CD4-positive, alpha-beta T cell treated with Interleukin-10 for 1 hour (primary cell): ENCODE results near the gene EFCAB6.

Source experiments
- DNase-seq: peaks from one replicate; pipeline ENCODE4 v3.0.0-alpha.2; 2020

Gene EFCAB6

DNA sequence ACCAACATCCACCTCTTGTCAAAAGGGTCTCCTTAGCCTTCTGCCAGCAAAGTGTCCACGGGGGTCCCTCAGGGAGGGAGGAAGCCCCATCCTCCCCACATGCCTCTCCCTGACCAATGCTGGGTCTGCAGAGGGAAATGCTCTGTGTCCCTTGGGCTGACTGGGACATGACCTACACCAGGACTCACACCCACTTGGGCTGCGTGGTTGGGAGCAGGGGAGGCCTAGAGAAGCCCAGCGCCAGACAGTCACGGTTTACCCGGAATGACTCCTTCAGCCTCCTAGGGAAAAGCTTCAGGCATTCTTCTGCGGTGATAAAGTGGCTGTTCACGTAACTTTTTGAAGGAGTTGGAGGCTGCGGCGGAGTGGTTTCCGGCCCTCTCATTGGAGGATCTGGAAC lies 180.3 kb downstream of the EFCAB6 start:
- no peak for DNase-seq

DNA sequence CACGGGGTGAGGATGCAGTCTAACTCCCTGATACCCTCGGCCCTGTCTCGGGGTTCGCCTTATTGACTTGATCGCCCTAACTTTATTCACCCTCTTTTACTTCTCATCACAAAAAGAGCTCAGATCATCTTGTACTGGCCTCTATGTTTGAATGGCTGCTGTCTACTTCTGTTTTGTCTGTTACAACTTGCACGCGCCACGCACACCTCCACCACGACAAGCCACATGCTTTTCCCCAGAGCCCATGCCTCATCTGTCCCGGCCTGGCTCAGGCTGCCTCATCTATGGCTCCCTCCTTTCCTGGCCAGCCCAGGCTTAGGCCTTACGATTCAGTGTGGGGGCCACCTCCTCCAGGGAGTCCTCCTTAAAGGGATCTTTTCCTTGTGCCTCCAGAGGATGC lies 180.9 kb downstream of the EFCAB6 start:
- no peak for DNase-seq

- no peak for DNase-seq
Measured at GRCh38 chr22:43630451-43630850, 181.7 kb downstream of the EFCAB6 start.

- no peak for DNase-seq
Measured at GRCh38 chr22:43628250-43628649, 183.9 kb downstream of the EFCAB6 start.

- DNase-seq: no peak
Measured at GRCh38 chr22:43627485-43628213, 184.5 kb downstream of the EFCAB6 start.

- DNase-seq: no peak
Measured at GRCh38 chr22:43625242-43625641, 186.9 kb downstream of the EFCAB6 start.

- DNase-seq: no peak
Measured at GRCh38 chr22:43624144-43624998, 187.7 kb downstream of the EFCAB6 start.

GRCh38 chr22:43622886-43623285 lies 189.2 kb downstream of the EFCAB6 start:
- no peak for DNase-seq

DNA sequence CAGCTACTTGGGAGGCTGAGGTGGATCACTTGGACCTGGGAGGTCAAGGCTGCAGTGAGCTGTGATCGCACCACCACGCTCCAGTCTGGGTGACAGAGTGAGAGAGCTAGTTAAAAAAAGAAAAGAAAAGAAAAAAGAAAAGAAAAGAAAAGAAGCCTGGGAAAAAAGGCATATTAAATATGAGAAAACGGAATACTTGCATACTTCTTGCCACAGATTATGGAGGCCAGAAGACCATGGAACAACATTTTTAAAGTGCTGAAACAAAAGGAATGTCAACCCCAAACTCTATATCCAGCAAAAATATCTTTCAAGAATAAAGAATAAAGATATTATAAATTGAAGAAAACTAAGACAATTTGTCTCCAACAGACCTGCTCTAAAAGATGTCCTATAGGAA lies 191.9 kb downstream of the EFCAB6 start:
- no peak for DNase-seq

DNA sequence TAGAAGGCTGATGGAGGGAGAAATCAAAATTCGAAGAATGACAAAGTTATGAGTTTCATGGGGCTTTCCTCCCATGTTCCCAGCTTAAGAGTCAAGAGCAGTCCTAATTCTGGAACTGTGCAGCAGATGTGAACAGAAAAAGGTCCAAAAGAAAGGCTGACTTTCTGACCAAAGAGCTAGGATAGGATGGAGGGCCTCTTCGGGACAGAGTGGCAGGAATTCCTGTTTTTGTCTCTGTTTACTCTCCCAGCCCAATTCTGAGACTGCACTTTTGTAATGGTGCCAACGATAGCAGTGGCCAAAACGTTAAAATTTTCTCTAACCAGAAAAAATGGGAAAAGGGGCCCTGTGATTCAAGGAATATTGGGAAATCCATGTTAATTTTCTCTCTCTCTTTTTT lies 193.6 kb downstream of the EFCAB6 start:
- DNase-seq: no peak

DNA sequence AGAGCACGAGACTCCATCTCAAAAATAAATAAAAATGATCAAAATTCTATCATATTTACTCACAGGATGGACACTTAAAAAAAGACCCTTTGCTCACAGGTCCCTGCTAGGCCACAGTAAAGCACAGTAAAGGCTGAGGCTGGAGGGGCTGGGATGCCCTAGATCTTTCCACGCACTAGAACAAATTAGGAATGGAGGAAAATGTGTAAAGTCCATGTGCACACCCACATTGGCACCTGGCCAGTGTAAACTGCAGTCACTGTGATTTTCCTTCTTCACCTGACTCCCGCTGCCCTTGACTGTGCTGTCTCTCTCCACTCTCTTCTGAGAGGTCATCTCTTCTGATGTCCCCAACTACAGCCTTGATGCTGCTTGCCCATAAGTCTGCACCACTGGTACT lies 195.5 kb downstream of the EFCAB6 start:
- no peak for DNase-seq

DNA sequence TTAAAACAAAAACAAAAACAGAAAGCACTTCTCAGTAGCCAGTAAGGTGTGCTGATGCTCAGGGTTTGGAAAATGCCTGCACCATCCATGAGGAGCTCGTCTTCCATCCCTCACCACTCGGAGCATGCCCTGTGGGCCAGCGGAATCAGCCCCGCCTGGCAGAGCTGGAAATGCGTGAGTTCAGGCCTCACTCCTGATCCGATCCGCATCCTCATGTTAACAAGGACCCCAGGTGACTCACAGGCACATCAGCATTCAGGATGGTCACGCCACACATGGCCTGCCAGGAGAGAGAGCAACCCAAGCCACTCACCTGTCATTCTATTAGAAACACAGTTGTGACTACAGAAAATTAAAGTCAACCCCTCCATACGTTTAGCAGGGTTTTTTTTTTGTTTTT lies 211.8 kb downstream of the EFCAB6 start:
- no peak for DNase-seq

DNA sequence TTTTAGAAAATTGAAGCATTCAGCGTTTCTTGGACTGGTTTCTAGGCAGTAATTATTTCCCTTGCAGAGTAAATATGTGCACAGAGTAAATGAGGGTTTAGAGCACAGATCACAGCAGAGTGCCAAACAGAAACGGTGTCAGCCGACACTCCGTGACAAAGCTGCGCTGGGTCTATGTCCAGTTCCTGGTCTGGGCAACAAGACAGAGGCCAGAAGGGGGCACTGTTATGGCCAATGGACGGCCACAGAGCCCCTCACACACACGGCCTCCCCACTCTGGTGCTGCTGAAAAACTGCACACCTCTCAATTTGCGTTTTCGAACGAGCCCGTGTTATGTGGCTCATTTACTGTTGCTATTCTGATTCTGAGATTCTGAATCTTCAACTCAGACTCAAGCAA lies 219.6 kb downstream of the EFCAB6 start:
- DNase-seq: no peak

DNA sequence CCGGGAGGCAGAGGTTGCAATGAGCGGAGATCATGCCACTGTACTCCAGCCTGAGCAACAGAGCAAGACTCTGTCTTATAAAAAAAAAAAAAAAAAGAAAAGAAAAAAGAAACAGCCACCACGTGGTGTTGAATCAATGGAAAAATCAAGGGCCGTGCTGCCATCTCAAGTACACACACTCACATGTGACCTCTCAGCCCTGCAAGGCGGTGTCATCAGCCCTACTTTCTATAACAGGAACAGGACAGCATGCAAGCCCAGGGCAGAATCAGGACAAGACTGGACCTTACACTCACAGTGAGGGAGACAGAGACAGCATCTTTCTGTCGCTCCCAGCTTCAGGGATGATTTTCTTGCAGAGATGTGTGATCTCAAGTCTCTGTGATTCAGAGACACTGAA lies 220.7 kb downstream of the EFCAB6 start:
- no peak for DNase-seq

DNA sequence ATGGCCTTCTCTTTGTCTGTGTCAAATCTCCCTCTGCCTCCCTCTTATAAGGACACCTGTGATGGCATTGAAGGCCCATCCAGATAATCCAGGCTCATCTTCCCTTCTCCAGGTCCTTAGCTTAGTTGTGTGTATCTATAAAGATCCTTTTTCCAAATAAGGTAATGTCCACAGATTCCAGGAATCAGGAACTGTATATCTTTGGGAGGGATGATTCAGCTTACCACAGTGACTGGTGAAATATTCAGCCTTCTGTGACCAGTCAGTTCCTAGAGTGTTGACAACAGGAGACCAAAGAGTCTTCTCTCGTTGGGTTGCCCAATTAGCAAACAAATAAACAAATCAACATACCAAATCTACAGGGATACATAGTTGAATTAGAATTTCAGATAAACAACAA lies 224.5 kb downstream of the EFCAB6 start:
- no peak for DNase-seq

GRCh38 chr22:43583501-43583900 lies 228.6 kb downstream of the EFCAB6 start:
- no peak for DNase-seq

GRCh38 chr22:43582394-43582793 lies 229.7 kb downstream of the EFCAB6 start:
- DNase-seq: no peak

- no peak for DNase-seq
Measured at GRCh38 chr22:43580271-43580750, 231.8 kb downstream of the EFCAB6 start.

GRCh38 chr22:43574738-43575137 lies 237.4 kb downstream of the EFCAB6 start:
- no peak for DNase-seq

GRCh38 chr22:43572710-43573109 lies 239.4 kb downstream of the EFCAB6 start:
- DNase-seq: no peak

GRCh38 chr22:43571181-43571580 lies 240.9 kb downstream of the EFCAB6 start:
- no peak for DNase-seq

DNA sequence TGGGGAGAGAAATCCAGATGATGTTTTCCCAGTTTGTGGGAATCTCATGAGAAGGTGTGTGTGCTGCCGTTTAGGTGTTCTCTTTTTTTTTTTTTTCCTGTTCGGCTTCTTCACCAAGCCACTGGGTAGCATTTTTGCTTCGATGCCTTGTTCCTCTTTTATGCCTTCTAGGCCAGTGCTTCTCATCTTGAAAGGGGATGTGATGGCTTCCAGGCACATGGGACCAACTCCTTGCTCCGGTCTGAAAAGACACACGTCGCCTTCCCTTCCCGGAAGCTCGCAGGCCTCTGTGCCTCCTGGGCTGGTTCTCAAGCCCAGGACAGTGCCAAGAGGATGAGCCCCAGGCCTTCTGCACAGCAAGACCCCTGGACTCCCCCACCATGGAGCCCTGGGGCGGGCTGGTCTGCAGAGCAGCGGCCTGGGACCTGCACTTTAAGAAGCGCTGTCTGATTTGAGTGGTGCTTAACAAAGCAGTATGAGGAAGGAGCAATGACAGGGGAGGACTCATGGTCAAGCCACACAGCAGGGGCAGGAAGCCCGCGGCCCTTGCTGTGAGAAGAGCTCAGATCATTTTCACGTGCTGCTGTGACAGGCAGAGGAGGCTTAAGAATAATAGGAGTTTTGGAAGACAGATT lies 241.5 kb downstream of the EFCAB6 start:
- DNase-seq: no peak

GRCh38 chr22:43569111-43569510 lies 243.0 kb downstream of the EFCAB6 start:
- DNase-seq: no peak
